ENCODE results near the gene RANBP17.
"Not testable (repeated sequence)": the region's sequence is repeated elsewhere in the genome, so short reads cannot be mapped to it uniquely, and the experiment has no call there.

Gene RANBP17

DNA sequence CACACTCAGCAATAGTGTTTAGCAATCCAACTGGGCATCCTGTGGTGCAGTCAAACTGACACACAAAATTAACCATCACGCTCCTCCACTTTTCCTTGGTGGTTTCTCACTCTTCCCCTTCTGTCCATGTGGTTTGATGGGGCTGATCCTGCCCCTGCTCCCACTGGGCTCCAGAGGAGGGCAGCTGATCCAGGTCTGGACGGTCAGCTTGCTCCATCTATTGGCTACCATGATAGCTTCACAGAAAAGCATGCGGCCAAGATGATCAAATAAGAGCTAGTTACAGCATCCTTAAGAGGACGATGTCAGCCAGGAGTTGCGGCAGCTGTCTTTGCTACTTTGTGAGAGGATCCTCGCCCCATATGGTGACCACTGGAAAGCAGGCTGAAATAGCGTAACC, 29.6 kb upstream of the RANBP17 start:
- H3K27ac ChIP-seq, result no peak overlapping the region
- no peak for TF ChIP-seq CTCF (conservative IDR thresholded peaks at IDR 0.05)

GRCh38 chr5:170833981-170834380, 27.8 kb upstream of the RANBP17 start:
- not testable (repeated sequence) for H3K27ac ChIP-seq

- no peak overlapping the region for H3K27ac ChIP-seq
- no peak for TF ChIP-seq CTCF (conservative IDR thresholded peaks at IDR 0.05)
Measured at GRCh38 chr5:170836226-170836625, 25.6 kb upstream of the RANBP17 start.

GRCh38 chr5:170843870-170844269, 17.9 kb upstream of the RANBP17 start:
- no peak overlapping the region for H3K27ac ChIP-seq
- TF ChIP-seq CTCF (conservative IDR thresholded peaks at IDR 0.05), result no peak

GRCh38 chr5:170844651-170845050, 17.2 kb upstream of the RANBP17 start:
- TF ChIP-seq CTCF (conservative IDR thresholded peaks at IDR 0.05), result no peak
- no peak overlapping the region for H3K27ac ChIP-seq

DNA sequence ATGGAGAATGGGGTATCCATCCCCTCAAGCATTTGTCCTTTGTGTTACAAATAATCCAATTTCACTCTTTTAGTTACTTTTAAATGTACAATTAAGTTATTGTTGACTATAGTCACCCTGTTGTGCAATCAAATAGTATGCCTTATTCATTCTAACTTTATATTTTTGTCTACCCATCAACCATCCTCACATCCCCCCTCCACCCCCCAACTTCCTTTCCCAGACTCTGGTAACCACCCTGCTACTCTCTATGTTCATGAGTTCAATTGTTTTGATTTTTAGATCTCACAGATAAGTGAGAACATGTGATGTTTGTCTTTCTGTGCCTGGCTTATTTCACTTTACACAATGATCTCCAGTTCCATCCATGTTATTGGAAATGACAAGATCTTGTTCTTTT, 15.4 kb upstream of the RANBP17 start:
- no peak overlapping the region for H3K27ac ChIP-seq
- TF ChIP-seq CTCF (conservative IDR thresholded peaks at IDR 0.05), result no peak

GRCh38 chr5:170846846-170847245, 15.0 kb upstream of the RANBP17 start:
- no peak for TF ChIP-seq CTCF (conservative IDR thresholded peaks at IDR 0.05)
- H3K27ac ChIP-seq, result no peak overlapping the region

GRCh38 chr5:170848033-170848432, 13.8 kb upstream of the RANBP17 start:
- no peak for TF ChIP-seq CTCF (conservative IDR thresholded peaks at IDR 0.05)
- H3K27ac ChIP-seq, result no peak overlapping the region
